PFSK-1 (cell line): ENCODE results near the gene ROM1.

Experiments used
- FOXP2 ChIP-seq: optimal IDR thresholded peaks from 2 replicates; pipeline ENCODE3; 2011; ENCODE audit warnings: borderline replicate concordance, control low read depth, inconsistent platforms; ENCODE audit not compliant: insufficient read depth; ENCODE audit errors: extremely low read length, extremely low read depth
- POLR2AphosphoS5 ChIP-seq: IDR thresholded peaks from 2 replicates; pipeline ENCODE4 v1.6.1; 2012; ENCODE audit warnings: low read depth, mild to moderate bottlenecking, control low read depth, low read length, moderate library complexity
- REST ChIP-seq, 2 experiments: IDR thresholded peaks; 2 replicates each; pipeline versions ENCODE4 v1.6.1 to v1.8.0; 2011 to 2012; ENCODE audit warnings: low read depth in 2 of 2, low read length in 2 of 2, control low read depth in 1 of 2, inconsistent platforms in 1 of 2, mild to moderate bottlenecking in 1 of 2, moderate library complexity in 1 of 2; ENCODE audit not compliant: insufficient read depth in 1 of 2

DNA sequence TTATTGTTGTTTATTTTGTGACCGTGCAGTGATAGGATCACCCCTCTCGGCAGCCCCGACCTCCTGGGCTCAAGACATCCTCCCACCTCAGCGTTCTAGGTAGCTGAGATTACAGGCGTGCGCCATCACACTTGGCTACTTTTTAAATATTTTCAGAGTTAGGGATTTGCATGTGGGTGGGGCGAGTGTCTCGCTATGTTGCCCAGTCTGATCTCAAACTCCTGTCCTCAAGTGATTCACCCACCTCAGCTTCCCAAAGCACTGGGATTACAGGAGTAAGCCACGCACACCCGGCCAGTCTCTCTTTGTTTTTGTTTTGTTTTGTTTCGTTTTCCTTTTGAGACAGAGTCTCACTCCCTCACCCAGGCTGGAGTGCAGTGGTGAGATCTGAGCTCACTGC, 41.2 kb downstream of the ROM1 start:
- TF ChIP-seq REST (IDR thresholded peaks at IDR 0.05; ENCODE audit: insufficient read depth in 1 of 2, low read depth in 2 of 2, low read length in 2 of 2) (no peak), POLR2AphosphoS5 (no peak), FOXP2 (no peak)
